Neuronal stem cell (in vitro differentiated cells): Measurements from ENCODE around the gene PRKCB.

Experiments used
- DNase-seq: peaks from one replicate; pipeline ENCODE4 v3.0.0-alpha.2; 2013; ENCODE audit warnings: low spot score
- H2AFZ ChIP-seq: one replicate; pipeline ENCODE4 v1.6.1; 2013; ENCODE audit warnings: mild to moderate bottlenecking, low read length, inconsistent platforms
- H2AK5ac ChIP-seq: 2 replicates; pipeline ENCODE4 v1.6.1; 2013; ENCODE audit warnings: low read depth, mild to moderate bottlenecking, inconsistent platforms, low read length, moderate library complexity, mixed read lengths
- H2BK120ac ChIP-seq: 2 replicates; pipeline ENCODE4 v1.6.1; 2013; ENCODE audit warnings: low read depth, mild to moderate bottlenecking, inconsistent platforms, low read length, moderate library complexity, mixed read lengths
- H2BK12ac ChIP-seq: one replicate; pipeline ENCODE4 v1.6.1; 2013; ENCODE audit warnings: low read length, inconsistent platforms
- H2BK15ac ChIP-seq: 2 replicates; pipeline ENCODE4 v1.6.1; 2013; ENCODE audit warnings: mild to moderate bottlenecking, low read length, inconsistent platforms, mixed read lengths
- H2BK5ac ChIP-seq: one replicate; pipeline ENCODE4 v1.6.1; 2013; ENCODE audit warnings: inconsistent platforms, mild to moderate bottlenecking, low read length, moderate library complexity
- H3K14ac ChIP-seq: one replicate; pipeline ENCODE4 v1.6.1; 2013; ENCODE audit warnings: low read length, inconsistent platforms
- H3K18ac ChIP-seq: 2 replicates; pipeline ENCODE4 v1.6.1; 2013; ENCODE audit warnings: low read length, inconsistent platforms
- H3K23ac ChIP-seq: 2 replicates; pipeline ENCODE4 v1.6.1; 2013; ENCODE audit warnings: low read depth, mild to moderate bottlenecking, mixed read lengths, low read length, inconsistent platforms; ENCODE audit not compliant: poor library complexity
- H3K27ac ChIP-seq: replicated peaks from 3 replicates; pipeline ENCODE4 v1.5.1; 2013; ENCODE audit warnings: low read length, inconsistent platforms
- H3K27me3 ChIP-seq, 3 experiments: 2 replicates each; pipeline ENCODE4 v1.6.1; 2013; ENCODE audit warnings: low read length in 3 of 3, mild to moderate bottlenecking in 2 of 3, inconsistent platforms in 1 of 3, low read depth in 1 of 3, mixed read lengths in 1 of 3, moderate library complexity in 1 of 3; ENCODE audit not compliant: control insufficient read depth in 3 of 3, insufficient read depth in 3 of 3
- H3K36me3 ChIP-seq, 2 donors: replicated peaks in 1 of 2; 2 replicates each; pipeline ENCODE4 v1.6.1; 2013; ENCODE audit warnings: low read length in 2 of 2; ENCODE audit not compliant: control insufficient read depth in 2 of 2, insufficient read depth in 2 of 2
- H3K4ac ChIP-seq: 2 replicates; pipeline ENCODE4 v1.6.1; 2013; ENCODE audit warnings: inconsistent platforms, mild to moderate bottlenecking, low read length, moderate library complexity
- H3K4me1 ChIP-seq, 2 donors: 1 replicate in 1 of 2; 2 replicates in 1 of 2; pipeline ENCODE4 v1.6.1; 2013; ENCODE audit warnings: low read length in 2 of 2, low read depth in 1 of 2; ENCODE audit not compliant: control insufficient read depth in 2 of 2, insufficient read depth in 1 of 2
- H3K4me2 ChIP-seq: one replicate; pipeline ENCODE4 v1.6.1; 2013; ENCODE audit warnings: mild to moderate bottlenecking, low read length, inconsistent platforms; ENCODE audit not compliant: insufficient read depth, poor library complexity, severe bottlenecking
- H3K4me3 ChIP-seq, 2 donors: 2 replicates each; pipeline ENCODE4 v1.5.1; 2013; ENCODE audit warnings: low read length in 2 of 2, mild to moderate bottlenecking in 2 of 2, inconsistent platforms in 1 of 2, moderate library complexity in 1 of 2
- H3K79me1 ChIP-seq: one replicate; pipeline ENCODE4 v1.6.1; 2013; ENCODE audit warnings: low read depth, mild to moderate bottlenecking, inconsistent platforms, low read length, moderate library complexity
- H3K9ac ChIP-seq: one replicate; pipeline ENCODE4 v1.6.1; 2013; ENCODE audit warnings: mild to moderate bottlenecking, low read depth, low read length, inconsistent platforms; ENCODE audit not compliant: poor library complexity
- H3K9me3 ChIP-seq, 2 donors: replicated peaks in 1 of 2; 2 replicates each; pipeline versions ENCODE3 to v1.6.1; 2013; ENCODE audit warnings: low read length in 2 of 2, mild to moderate bottlenecking in 2 of 2, inconsistent platforms in 1 of 2, low read depth in 1 of 2, mixed read lengths in 1 of 2, moderate library complexity in 1 of 2; ENCODE audit not compliant: control insufficient read depth in 2 of 2, insufficient read depth in 1 of 2
- H4K8ac ChIP-seq: one replicate; pipeline ENCODE4 v1.6.1; 2013; ENCODE audit warnings: low read depth, mild to moderate bottlenecking, inconsistent platforms, low read length, moderate library complexity
- H4K91ac ChIP-seq: one replicate; pipeline ENCODE4 v1.6.1; 2013; ENCODE audit warnings: low read length, low read depth, mild to moderate bottlenecking, inconsistent platforms; ENCODE audit not compliant: poor library complexity
- WGBS, 2 donors: extraction: QIAGEN DNeasy Blood & Tissue Kit; methylation state at CpG; one replicate each; pipeline ENCODE4 v1.1.7; 2013; ENCODE audit warnings: missing lambda C conversion rate in 2 of 2, mixed read lengths in 1 of 2; ENCODE audit not compliant: insufficient read length in 2 of 2, insufficient replicate concordance in 1 of 2; ENCODE audit errors: extremely low coverage in 2 of 2; 5-methylcytosine and 5-hydroxymethylcytosine counted together

The PRKCB gene

GRCh38 chr16:24075931-24076716 lies 240.3 kb downstream of the PRKCB start:
- Histone ChIP-seq H3K4me2 (no peak overlapping the region), H3K9me3 (no peaks in the 10 kb centered on the region), H3K36me3 (no peaks in the 10 kb centered on the region), H2BK120ac (no peak overlapping the region), H2BK5ac (no peak overlapping the region), H4K91ac (no peak overlapping the region), H3K27ac (no peak overlapping the region), H2BK12ac (no peak overlapping the region), H2BK15ac (no peak overlapping the region), H3K79me1 (no peaks in the 10 kb centered on the region), H3K27me3 (no peaks in the 10 kb centered on the region), H3K14ac (no peak overlapping the region), H3K9ac (no peak overlapping the region), H3K18ac (no peak overlapping the region), H4K8ac (no peak overlapping the region), H3K23ac (no peak overlapping the region), H2AFZ (peak overlapping the region; percentile 69), H3K4me3 (no peak overlapping the region), H3K4me1 (peaks cover 0 to 4% of the 10 kb centered on the region in 2 donors), H3K4ac (no peak overlapping the region), H2AK5ac (no peak overlapping the region)
- DNase-seq = no peak
- WGBS, 2 donors = no CpG with 5 or more reads among the region's 6 CpGs

DNA sequence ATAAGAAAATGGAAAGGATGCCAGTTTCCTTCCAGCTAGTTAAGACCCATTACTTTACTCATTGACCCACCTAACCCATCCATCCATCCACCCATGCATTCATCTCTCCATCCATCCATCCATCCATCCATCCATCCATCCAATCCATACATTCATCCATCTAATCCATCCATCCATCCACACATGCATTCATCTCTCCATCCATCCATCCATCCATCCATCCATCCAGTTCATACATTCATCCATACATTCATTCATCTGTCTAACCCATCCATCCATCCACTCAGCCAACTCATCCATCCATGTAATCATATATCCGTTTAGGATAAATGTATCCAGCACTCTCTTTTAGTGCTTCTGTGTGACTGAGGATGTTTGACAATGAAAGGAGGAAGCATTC lies 241.5 kb downstream of the PRKCB start:
- Histone ChIP-seq H3K79me1 (no peaks in the 10 kb centered on the region), H3K27me3 (no peaks in the 10 kb centered on the region), H3K4ac (no peak overlapping the region), H2BK12ac (no peak overlapping the region), H3K4me3 (no peak overlapping the region), H2AFZ (no peak overlapping the region), H2BK5ac (no peak overlapping the region), H2BK120ac (no peak overlapping the region), H3K9me3 (no peaks in the 10 kb centered on the region), H4K8ac (no peak overlapping the region), H2BK15ac (no peak overlapping the region), H3K4me1 (peaks cover 0 to 4% of the 10 kb centered on the region in 2 donors), H3K23ac (no peak overlapping the region), H4K91ac (no peak overlapping the region), H3K4me2 (no peak overlapping the region), H3K27ac (no peak overlapping the region), H3K18ac (no peak overlapping the region), H3K36me3 (no peaks in the 10 kb centered on the region), H3K14ac (no peak overlapping the region), H2AK5ac (no peak overlapping the region), H3K9ac (no peak overlapping the region)
- no CpG with 5 or more reads among the region's 1 CpG for WGBS, 2 donors
- DNase-seq = no peak

- Histone ChIP-seq H2BK12ac (no peak overlapping the region), H4K91ac (no peak overlapping the region), H2BK5ac (no peak overlapping the region), H3K36me3 (no peaks in the 10 kb centered on the region), H3K4me3 (no peak overlapping the region), H3K23ac (no peak overlapping the region), H3K27ac (no peak overlapping the region), H3K4me1 (peaks cover 0 to 4% of the 10 kb centered on the region in 2 donors), H3K18ac (peak overlapping the region; percentile 20), H3K14ac (no peak overlapping the region), H3K27me3 (no peaks in the 10 kb centered on the region), H3K4ac (no peak overlapping the region), H2AFZ (peak overlapping the region; percentile 26), H2BK120ac (no peak overlapping the region), H3K79me1 (no peaks in the 10 kb centered on the region), H2BK15ac (no peak overlapping the region), H2AK5ac (no peak overlapping the region), H3K9ac (no peak overlapping the region), H3K4me2 (no peak overlapping the region), H3K9me3 (no peaks in the 10 kb centered on the region), H4K8ac (no peak overlapping the region)
- no CpG with 5 or more reads among the region's 8 CpGs for WGBS, 2 donors
- no peak for DNase-seq
These were observed 242.2 kb downstream of the PRKCB start for GRCh38 chr16:24077966-24078365.

DNA sequence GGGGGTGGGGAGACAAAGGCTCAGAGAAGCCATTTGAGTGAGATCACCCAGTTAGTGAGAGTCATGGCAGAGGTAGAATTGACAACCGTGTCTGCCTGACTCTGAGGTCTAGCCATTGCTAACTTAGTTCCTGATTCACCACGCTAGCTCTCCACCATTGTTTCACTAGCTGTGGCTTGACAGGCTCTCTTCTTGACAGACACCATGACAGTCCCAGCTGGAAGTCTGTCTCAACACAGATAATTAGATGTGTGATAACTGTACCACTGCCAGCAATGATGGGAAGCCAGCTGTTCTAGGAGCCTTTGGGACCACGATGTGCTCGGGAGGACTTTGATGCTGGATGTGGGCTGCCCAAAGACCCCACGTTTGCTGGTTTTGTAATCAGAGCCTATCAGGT lies 249.9 kb downstream of the PRKCB start:
- H3K14ac ChIP-seq = no peak overlapping the region
- no peaks in the 10 kb centered on the region for H3K27me3 ChIP-seq
- H3K36me3 ChIP-seq = no peaks in the 10 kb centered on the region
- no peak overlapping the region for H4K91ac ChIP-seq
- H3K4me1 ChIP-seq = peaks cover 1 to 3% of the 10 kb centered on the region in 2 donors
- DNase-seq = no peak
- H2BK120ac ChIP-seq = no peak overlapping the region
- H3K9ac ChIP-seq = no peak overlapping the region
- H2BK12ac ChIP-seq = no peak overlapping the region
- no peak overlapping the region for H3K4ac ChIP-seq
- no peak overlapping the region for H4K8ac ChIP-seq
- no peak overlapping the region for H2BK5ac ChIP-seq
- no peak overlapping the region for H2BK15ac ChIP-seq
- peaks cover 0 to 2% of the 10 kb centered on the region in 2 donors for H3K9me3 ChIP-seq
- no peak overlapping the region for H3K23ac ChIP-seq
- no CpG with 5 or more reads among the region's 5 CpGs for WGBS, 2 donors
- no peak overlapping the region for H3K4me2 ChIP-seq
- H3K18ac ChIP-seq = no peak overlapping the region
- no peak overlapping the region for H3K27ac ChIP-seq
- H2AFZ ChIP-seq = peak overlapping the region; percentile 40
- no peaks in the 10 kb centered on the region for H3K79me1 ChIP-seq
- no peak overlapping the region for H3K4me3 ChIP-seq
- no peak overlapping the region for H2AK5ac ChIP-seq
